Measurements from ENCODE around the gene CDX1.

The CDX1 gene

GRCh38 chr5:150156027-150156368, 10.6 kb upstream of the CDX1 start:
- H3K4me1 ChIP-seq (ENCODE audit: control insufficient read depth, low read depth, low read length), result peaks cover 14% of the 10 kb centered on the region
- peak overlapping the region; percentile 3 for H3K9ac ChIP-seq (ENCODE audit: low read length)
- H3K18ac ChIP-seq (ENCODE audit: low read length), result peak overlapping the region; percentile 5
- no peak overlapping the region for H2BK120ac ChIP-seq (ENCODE audit: low read depth, low read length)
- H3K4ac ChIP-seq (ENCODE audit: low read depth, low read length), result no peak overlapping the region
- no CpG with 5 or more reads among the region's 9 CpGs for WGBS (ENCODE audit: extremely low coverage, insufficient coverage, low lambda C conversion rate)
- DNase-seq, result no peak
- no peak overlapping the region for H3K23ac ChIP-seq (ENCODE audit: low read length)
- H3K4me2 ChIP-seq (ENCODE audit: low read length), result peak overlapping the region; percentile 25
- H3K56ac ChIP-seq (ENCODE audit: low read length), result peak overlapping the region; percentile 56
- H3K79me1 ChIP-seq (ENCODE audit: low read length), result no peaks in the 10 kb centered on the region
- no peaks in the 10 kb centered on the region for H3K36me3 ChIP-seq (ENCODE audit: control insufficient read depth, insufficient read depth, low read length)
- H3K27me3 ChIP-seq (ENCODE audit: insufficient read depth, low read length, poor library complexity), result no peaks in the 10 kb centered on the region
- no peaks in the 10 kb centered on the region for H3K79me2 ChIP-seq (ENCODE audit: control insufficient read depth, insufficient read depth, low read length)
- H2BK15ac ChIP-seq (replicated peaks; ENCODE audit: low read depth), result no peak overlapping the region
- no peak overlapping the region for H2BK5ac ChIP-seq (ENCODE audit: low read length)
- no peak overlapping the region for H3K27ac ChIP-seq (ENCODE audit: low read depth, low read length)
- H4K8ac ChIP-seq (ENCODE audit: low read depth, low read length), result no peak overlapping the region
- H2AK5ac ChIP-seq (ENCODE audit: low read length), result no peak overlapping the region
- H4K5ac ChIP-seq (ENCODE audit: low read length), result no peak overlapping the region
- no peak overlapping the region for H3K4me3 ChIP-seq (ENCODE audit: low read length)

GRCh38 chr5:150156540-150156939, 10.0 kb upstream of the CDX1 start:
- H3K36me3 ChIP-seq (ENCODE audit: control insufficient read depth, insufficient read depth, low read length), result no peaks in the 10 kb centered on the region
- H3K79me2 ChIP-seq (ENCODE audit: control insufficient read depth, insufficient read depth, low read length), result no peaks in the 10 kb centered on the region
- no peaks in the 10 kb centered on the region for H3K27me3 ChIP-seq (ENCODE audit: insufficient read depth, low read length, poor library complexity)
- H4K5ac ChIP-seq (ENCODE audit: low read length), result no peak overlapping the region
- H2AK5ac ChIP-seq (ENCODE audit: low read length), result no peak overlapping the region
- WGBS (ENCODE audit: extremely low coverage, insufficient coverage, low lambda C conversion rate), result no CpG with 5 or more reads among the region's 4 CpGs
- no peak overlapping the region for H2BK120ac ChIP-seq (ENCODE audit: low read depth, low read length)
- H3K4me2 ChIP-seq (ENCODE audit: low read length), result no peak overlapping the region
- H3K79me1 ChIP-seq (ENCODE audit: low read length), result no peaks in the 10 kb centered on the region
- H3K4me1 ChIP-seq (ENCODE audit: control insufficient read depth, low read depth, low read length), result peaks cover 16% of the 10 kb centered on the region
- H3K56ac ChIP-seq (ENCODE audit: low read length), result no peak overlapping the region
- no peak overlapping the region for H3K23ac ChIP-seq (ENCODE audit: low read length)
- H3K27ac ChIP-seq (ENCODE audit: low read depth, low read length), result no peak overlapping the region
- H3K4me3 ChIP-seq (ENCODE audit: low read length), result no peak overlapping the region
- no peak overlapping the region for H3K4ac ChIP-seq (ENCODE audit: low read depth, low read length)
- H2BK15ac ChIP-seq (replicated peaks; ENCODE audit: low read depth), result no peak overlapping the region
- DNase-seq, result no peak
- no peak overlapping the region for H2BK5ac ChIP-seq (ENCODE audit: low read length)
- no peak overlapping the region for H3K9ac ChIP-seq (ENCODE audit: low read length)
- no peak overlapping the region for H3K18ac ChIP-seq (ENCODE audit: low read length)
- no peak overlapping the region for H4K8ac ChIP-seq (ENCODE audit: low read depth, low read length)

GRCh38 chr5:150157168-150157567, 9.4 kb upstream of the CDX1 start:
- Histone ChIP-seq H3K36me3 (ENCODE audit: control insufficient read depth, insufficient read depth, low read length) (no peaks in the 10 kb centered on the region), H2BK15ac (replicated peaks; ENCODE audit: low read depth) (no peak overlapping the region), H4K5ac (ENCODE audit: low read length) (no peak overlapping the region), H3K27me3 (ENCODE audit: insufficient read depth, low read length, poor library complexity) (no peaks in the 10 kb centered on the region), H3K4me2 (ENCODE audit: low read length) (no peak overlapping the region), H3K27ac (ENCODE audit: low read depth, low read length) (no peak overlapping the region), H3K23ac (ENCODE audit: low read length) (no peak overlapping the region), H4K8ac (ENCODE audit: low read depth, low read length) (no peak overlapping the region), H3K79me2 (ENCODE audit: control insufficient read depth, insufficient read depth, low read length) (no peaks in the 10 kb centered on the region), H3K9ac (ENCODE audit: low read length) (no peak overlapping the region), H3K79me1 (ENCODE audit: low read length) (no peaks in the 10 kb centered on the region), H3K18ac (ENCODE audit: low read length) (no peak overlapping the region), H3K4me3 (ENCODE audit: low read length) (no peak overlapping the region), H3K4me1 (ENCODE audit: control insufficient read depth, low read depth, low read length) (peaks cover 16% of the 10 kb centered on the region), H2AK5ac (ENCODE audit: low read length) (no peak overlapping the region), H3K4ac (ENCODE audit: low read depth, low read length) (no peak overlapping the region), H3K56ac (ENCODE audit: low read length) (no peak overlapping the region), H2BK5ac (ENCODE audit: low read length) (no peak overlapping the region), H2BK120ac (ENCODE audit: low read depth, low read length) (no peak overlapping the region)
- no CpG with 5 or more reads among the region's 3 CpGs for WGBS (ENCODE audit: extremely low coverage, insufficient coverage, low lambda C conversion rate)
- no peak for DNase-seq

GRCh38 chr5:150158170-150158949, 8.2 kb upstream of the CDX1 start:
- no peak overlapping the region for H3K56ac ChIP-seq (ENCODE audit: low read length)
- H3K18ac ChIP-seq (ENCODE audit: low read length), result no peak overlapping the region
- no peak overlapping the region for H3K23ac ChIP-seq (ENCODE audit: low read length)
- H3K79me1 ChIP-seq (ENCODE audit: low read length), result no peaks in the 10 kb centered on the region
- no peak overlapping the region for H3K4me3 ChIP-seq (ENCODE audit: low read length)
- no peaks in the 10 kb centered on the region for H3K27me3 ChIP-seq (ENCODE audit: insufficient read depth, low read length, poor library complexity)
- no peak overlapping the region for H4K8ac ChIP-seq (ENCODE audit: low read depth, low read length)
- H2BK5ac ChIP-seq (ENCODE audit: low read length), result no peak overlapping the region
- no peak overlapping the region for H4K5ac ChIP-seq (ENCODE audit: low read length)
- no CpG with 5 or more reads among the region's 12 CpGs for WGBS (ENCODE audit: extremely low coverage, insufficient coverage, low lambda C conversion rate)
- H3K4ac ChIP-seq (ENCODE audit: low read depth, low read length), result no peak overlapping the region
- no peak overlapping the region for H3K9ac ChIP-seq (ENCODE audit: low read length)
- no peaks in the 10 kb centered on the region for H3K36me3 ChIP-seq (ENCODE audit: control insufficient read depth, insufficient read depth, low read length)
- no peak overlapping the region for H2AK5ac ChIP-seq (ENCODE audit: low read length)
- no peak overlapping the region for H2BK15ac ChIP-seq (replicated peaks; ENCODE audit: low read depth)
- no peaks in the 10 kb centered on the region for H3K79me2 ChIP-seq (ENCODE audit: control insufficient read depth, insufficient read depth, low read length)
- H3K4me1 ChIP-seq (ENCODE audit: control insufficient read depth, low read depth, low read length), result peaks cover 16% of the 10 kb centered on the region
- no peak for DNase-seq
- no peak overlapping the region for H3K27ac ChIP-seq (ENCODE audit: low read depth, low read length)
- no peak overlapping the region for H2BK120ac ChIP-seq (ENCODE audit: low read depth, low read length)
- no peak overlapping the region for H3K4me2 ChIP-seq (ENCODE audit: low read length)

GRCh38 chr5:150159031-150159430, 7.5 kb upstream of the CDX1 start:
- Histone ChIP-seq H3K27me3 (ENCODE audit: insufficient read depth, low read length, poor library complexity) (no peaks in the 10 kb centered on the region), H2BK15ac (replicated peaks; ENCODE audit: low read depth) (no peak overlapping the region), H3K4me2 (ENCODE audit: low read length) (no peak overlapping the region), H2AK5ac (ENCODE audit: low read length) (no peak overlapping the region), H4K5ac (ENCODE audit: low read length) (no peak overlapping the region), H3K4me1 (ENCODE audit: control insufficient read depth, low read depth, low read length) (peaks cover 16% of the 10 kb centered on the region), H3K56ac (ENCODE audit: low read length) (no peak overlapping the region), H2BK120ac (ENCODE audit: low read depth, low read length) (no peak overlapping the region), H3K79me2 (ENCODE audit: control insufficient read depth, insufficient read depth, low read length) (no peaks in the 10 kb centered on the region), H3K18ac (ENCODE audit: low read length) (no peak overlapping the region), H3K23ac (ENCODE audit: low read length) (no peak overlapping the region), H2BK5ac (ENCODE audit: low read length) (no peak overlapping the region), H3K36me3 (ENCODE audit: control insufficient read depth, insufficient read depth, low read length) (no peaks in the 10 kb centered on the region), H3K9ac (ENCODE audit: low read length) (no peak overlapping the region), H3K4me3 (ENCODE audit: low read length) (no peak overlapping the region), H4K8ac (ENCODE audit: low read depth, low read length) (no peak overlapping the region), H3K4ac (ENCODE audit: low read depth, low read length) (no peak overlapping the region), H3K79me1 (ENCODE audit: low read length) (no peaks in the 10 kb centered on the region), H3K27ac (ENCODE audit: low read depth, low read length) (no peak overlapping the region)
- no CpG with 5 or more reads among the region's 6 CpGs for WGBS (ENCODE audit: extremely low coverage, insufficient coverage, low lambda C conversion rate)
- no peak for DNase-seq

GRCh38 chr5:150159741-150160179, 6.8 kb upstream of the CDX1 start:
- Histone ChIP-seq H3K79me1 (ENCODE audit: low read length) (no peaks in the 10 kb centered on the region), H4K8ac (ENCODE audit: low read depth, low read length) (no peak overlapping the region), H3K4ac (ENCODE audit: low read depth, low read length) (no peak overlapping the region), H2BK15ac (replicated peaks; ENCODE audit: low read depth) (no peak overlapping the region), H3K9ac (ENCODE audit: low read length) (peak overlapping the region; percentile 30), H3K27ac (ENCODE audit: low read depth, low read length) (no peak overlapping the region), H3K4me1 (ENCODE audit: control insufficient read depth, low read depth, low read length) (peaks cover 13% of the 10 kb centered on the region), H2BK120ac (ENCODE audit: low read depth, low read length) (no peak overlapping the region), H2AK5ac (ENCODE audit: low read length) (peak overlapping the region; percentile 95), H3K23ac (ENCODE audit: low read length) (no peak overlapping the region), H3K4me3 (ENCODE audit: low read length) (no peak overlapping the region), H3K36me3 (ENCODE audit: control insufficient read depth, insufficient read depth, low read length) (no peaks in the 10 kb centered on the region), H3K27me3 (ENCODE audit: insufficient read depth, low read length, poor library complexity) (no peaks in the 10 kb centered on the region), H3K56ac (ENCODE audit: low read length) (peak overlapping the region; percentile 65), H2BK5ac (ENCODE audit: low read length) (peak overlapping the region; percentile 74), H3K4me2 (ENCODE audit: low read length) (no peak overlapping the region), H4K5ac (ENCODE audit: low read length) (no peak overlapping the region), H3K79me2 (ENCODE audit: control insufficient read depth, insufficient read depth, low read length) (no peaks in the 10 kb centered on the region), H3K18ac (ENCODE audit: low read length) (no peak overlapping the region)
- WGBS (ENCODE audit: extremely low coverage, insufficient coverage, low lambda C conversion rate), result no CpG with 5 or more reads among the region's 9 CpGs
- DNase-seq, result no peak
